ENCODE measurements around the gene TMCC1. TPM values are rescaled to one million over a fixed set of nuclear protein-coding genes. Genes with fewer than 3 reads are reported as not detected.

TMCC1 gene
- total and polyA plus RNA-seq, 4 donors, result 10.2 to 60.0 (median 11.0) TPM

GRCh38 chr3:129625072-129625874, 268.2 kb downstream of the TMCC1 start:
- Histone ChIP-seq H3K9me3 (ENCODE audit: control insufficient read depth in 4 of 4, low read length in 3 of 4) (no peaks in the 10 kb centered on the region), H3K27ac (ENCODE audit: low read depth in 1 of 2, low read length in 2 of 2) (peak overlapping the region; percentile 94 to 96), H3K4me1 (ENCODE audit: control insufficient read depth in 4 of 4, insufficient read depth in 4 of 4, low read length in 3 of 4) (peaks cover 2 to 39% (median 25%) of the 10 kb centered on the region in 4 donors), H3K36me3 (ENCODE audit: control insufficient read depth in 4 of 4, insufficient read depth in 3 of 4, low read depth in 1 of 4, low read length in 3 of 4) (no peaks in the 10 kb centered on the region), H3K9ac (ENCODE audit: low read depth in 1 of 2, low read length in 2 of 2) (no peak overlapping the region), H3K4me3 (ENCODE audit: low read depth in 1 of 3, low read length in 3 of 3) (no peak overlapping the region), H3K27me3 (ENCODE audit: control insufficient read depth in 4 of 4, insufficient read depth in 4 of 4, low read length in 3 of 4) (no peaks in the 10 kb centered on the region)
- no peak for TF ChIP-seq ATF3 (IDR thresholded peaks at IDR 0.05)
- no peak for TF ChIP-seq TAF1 (conservative IDR thresholded peaks at IDR 0.05)
- TF ChIP-seq SP1 (IDR thresholded peaks at IDR 0.05), result no peak
- TF ChIP-seq EGR1 (IDR thresholded peaks at IDR 0.05; ENCODE audit: low read depth in 2 of 2), result no peak
- TF ChIP-seq GABPA (IDR thresholded peaks at IDR 0.05 in 1 of 2, conservative IDR thresholded peaks at IDR 0.05 in 1 of 2), result no peak
- no peak for TF ChIP-seq HNF4A (conservative IDR thresholded peaks at IDR 0.05)
- no peak for TF ChIP-seq FOXA2 (IDR thresholded peaks at IDR 0.05)
- TF ChIP-seq REST (IDR thresholded peaks at IDR 0.05), result no peak
- no peak for TF ChIP-seq ZBTB33 (IDR thresholded peaks at IDR 0.05)
- no peak for TF ChIP-seq FOXA1 (IDR thresholded peaks at IDR 0.05)
- no peak for TF ChIP-seq HNF4G (IDR thresholded peaks at IDR 0.05)
- TF ChIP-seq RAD21 (IDR thresholded peaks at IDR 0.05), result no peak
- TF ChIP-seq NR2F2 (IDR thresholded peaks at IDR 0.05), result no peak
- TF ChIP-seq MAX (IDR thresholded peaks at IDR 0.05), result no peak
- TF ChIP-seq YY1 (IDR thresholded peaks at IDR 0.05), result no peak
- no peak for TF ChIP-seq CTCF (IDR thresholded peaks at IDR 0.05; ENCODE audit: low read depth, low read length, missing input control)
- TF ChIP-seq RXRA (IDR thresholded peaks at IDR 0.05), result no peak
- no peak for TF ChIP-seq JUND (IDR thresholded peaks at IDR 0.05)
- WGBS, result 87% methylated on average over 12 of the region's 12 CpGs
- no peak for DNase-seq (ENCODE audit: low spot score)

Data from liver (tissue), 9 donors.